HEK293 (cell line): ENCODE measurements around the gene ABCB9.

Experiments
- CTCF ChIA-PET: fragments of 350-600 bp; formaldehyde crosslinking; extraction: SDS; loops from one replicate; lab custom pipeline; 2021; ENCODE audit warnings: antibody characterized with exemption; lab: Yijun Ruan, JAX
- POLR2A ChIA-PET: fragments of 300-600 bp; formaldehyde crosslinking; extraction: SDS; loops from one replicate; lab custom pipeline; 2020; ENCODE audit warnings: antibody characterized with exemption, inconsistent platforms; lab: Yijun Ruan, JAX
- H3K27ac ChIP-seq: fragments of 200-500 bp; sonication (Bioruptor generic); 2 replicates; pipeline ENCODE4 v1.5.1; 2014; ENCODE audit warnings: low read depth, low read length, control low read depth, inconsistent platforms; ENCODE audit errors: extremely low read depth
- H3K36me3 ChIP-seq, 2 experiments: fragments of 200-500 bp in 1 of 2; sonication (Bioruptor generic) in 1 of 2; 1 replicate in 1 of 2; 2 replicates in 1 of 2; pipeline ENCODE4 v1.5.1; 2014 to 2017; ENCODE audit warnings: inconsistent platforms in 2 of 2, low read length in 2 of 2; ENCODE audit not compliant: control insufficient read depth in 2 of 2, insufficient read depth in 1 of 2
- H3K4me1 ChIP-seq: fragments of 200-500 bp; sonication (Bioruptor generic); 2 replicates; pipeline ENCODE4 v1.5.1; 2014; ENCODE audit warnings: mild to moderate bottlenecking, low read length, inconsistent platforms; ENCODE audit not compliant: control insufficient read depth, insufficient read depth
- H3K4me3 ChIP-seq: 2 replicates; pipeline ENCODE4 v1.5.1; 2011; ENCODE audit warnings: low read depth, mild to moderate bottlenecking, control low read depth, low read length, moderate library complexity
- H3K9me3 ChIP-seq: fragments of 200-500 bp; sonication (Bioruptor generic); 2 replicates; pipeline ENCODE4 v1.5.1; 2014; ENCODE audit warnings: low read depth, low read length, inconsistent platforms; ENCODE audit not compliant: control insufficient read depth, insufficient read depth
- FEZF1 ChIP-seq: fragments of 450-650 bp; formaldehyde crosslinking; IDR thresholded peaks from 2 replicates; pipeline ENCODE4 v1.5.1; 2016; ENCODE audit warnings: missing biosample characterization, missing genetic modification characterization
- GLIS1 ChIP-seq: fragments of 450-650 bp; formaldehyde crosslinking; IDR thresholded peaks from 2 replicates; pipeline ENCODE4 v1.5.1; 2016; ENCODE audit warnings: missing biosample characterization, missing genetic modification characterization
- HOXC10 ChIP-seq: sonication (generic); formaldehyde crosslinking; IDR thresholded peaks from 2 replicates; pipeline ENCODE4 v1.8.1; 2023; ENCODE audit warnings: mild to moderate bottlenecking, missing genetic modification reagents
- KLF16 ChIP-seq: fragments of 450-650 bp; formaldehyde crosslinking; IDR thresholded peaks from 2 replicates; pipeline ENCODE4 v1.5.1; 2017; ENCODE audit warnings: missing biosample characterization, missing genetic modification characterization
- KLF9 ChIP-seq: fragments of 450-650 bp; formaldehyde crosslinking; IDR thresholded peaks from 2 replicates; pipeline ENCODE4 v1.5.1; 2016; ENCODE audit warnings: missing biosample characterization, missing genetic modification characterization, low read depth
- OSR2 ChIP-seq: fragments of 450-650 bp; formaldehyde crosslinking; IDR thresholded peaks from 2 replicates; pipeline ENCODE4 v1.5.1; 2016; ENCODE audit warnings: missing biosample characterization, missing genetic modification characterization
- PRDM4 ChIP-seq: fragments of 450-650 bp; formaldehyde crosslinking; IDR thresholded peaks from 2 replicates; pipeline ENCODE4 v1.5.1; 2017; ENCODE audit warnings: missing biosample characterization, missing genetic modification characterization
- SETDB1 ChIP-seq: IDR thresholded peaks from one replicate; pipeline ENCODE4 v1.6.1; 2017; ENCODE audit warnings: mild to moderate bottlenecking, low read length, moderate library complexity, mixed read lengths; ENCODE audit not compliant: insufficient read length
- YY2 ChIP-seq: fragments of 450-650 bp; formaldehyde crosslinking; IDR thresholded peaks from 2 replicates; pipeline ENCODE4 v1.5.1; 2016; ENCODE audit warnings: missing biosample characterization, missing genetic modification characterization
- ZNF10 ChIP-seq: fragments of 450-650 bp; formaldehyde crosslinking; IDR thresholded peaks from 2 replicates; pipeline ENCODE4 v1.5.1; 2017; ENCODE audit warnings: missing biosample characterization, missing genetic modification characterization
- ZNF16 ChIP-seq: fragments of 450-650 bp; formaldehyde crosslinking; IDR thresholded peaks from 2 replicates; pipeline ENCODE4 v1.5.1; 2016; ENCODE audit warnings: low read depth, missing biosample characterization, missing genetic modification characterization
- ZNF184 ChIP-seq: fragments of 450-650 bp; IDR thresholded peaks from 2 replicates; pipeline ENCODE4 v1.5.1; 2018; ENCODE audit warnings: missing biosample characterization, mild to moderate bottlenecking, missing genetic modification characterization
- ZNF211 ChIP-seq: fragments of 450-650 bp; formaldehyde crosslinking; IDR thresholded peaks from 2 replicates; pipeline ENCODE4 v1.5.1; 2016; ENCODE audit warnings: low read depth, missing biosample characterization, missing genetic modification characterization
- ZNF223 ChIP-seq: fragments of 450-650 bp; formaldehyde crosslinking; IDR thresholded peaks from 2 replicates; pipeline ENCODE4 v1.5.1; 2016; ENCODE audit warnings: missing biosample characterization, missing genetic modification characterization
- ZNF24 ChIP-seq: fragments of 450-650 bp; formaldehyde crosslinking; IDR thresholded peaks from 2 replicates; pipeline ENCODE4 v1.5.1; 2016; ENCODE audit warnings: missing biosample characterization, missing genetic modification characterization
- ZNF266 ChIP-seq: fragments of 450-650 bp; formaldehyde crosslinking; IDR thresholded peaks from 2 replicates; pipeline ENCODE4 v1.5.1; 2016; ENCODE audit warnings: missing biosample characterization, missing genetic modification characterization, low read depth
- ZNF391 ChIP-seq: fragments of 450-650 bp; formaldehyde crosslinking; IDR thresholded peaks from 2 replicates; pipeline ENCODE4 v1.5.1; 2016; ENCODE audit warnings: low read depth, missing biosample characterization, missing genetic modification characterization, borderline replicate concordance
- ZNF514 ChIP-seq: fragments of 450-650 bp; formaldehyde crosslinking; IDR thresholded peaks from 2 replicates; pipeline ENCODE4 v1.5.1; 2016; ENCODE audit warnings: missing biosample characterization, missing genetic modification characterization
- ZNF610 ChIP-seq: fragments of 450-650 bp; formaldehyde crosslinking; IDR thresholded peaks from 2 replicates; pipeline ENCODE4 v1.5.1; 2016; ENCODE audit warnings: missing biosample characterization, missing genetic modification characterization, borderline replicate concordance
- ZNF639 ChIP-seq: fragments of 450-650 bp; formaldehyde crosslinking; IDR thresholded peaks from 2 replicates; pipeline ENCODE4 v1.5.1; 2016; ENCODE audit warnings: missing biosample characterization, missing genetic modification characterization
- ZNF76 ChIP-seq: fragments of 450-650 bp; formaldehyde crosslinking; IDR thresholded peaks from 2 replicates; pipeline ENCODE4; 2016; ENCODE audit warnings: low read depth, missing biosample characterization, missing genetic modification characterization, borderline replicate concordance
- TF ChIP-seq, protein P1 (sequence below): fragments of 450-650 bp; formaldehyde crosslinking; IDR thresholded peaks from 2 replicates; pipeline ENCODE4 v1.5.1; 2017; ENCODE audit warnings: missing biosample characterization, mild to moderate bottlenecking, missing genetic modification characterization, moderate library complexity
- TF ChIP-seq, protein P2 (sequence below): fragments of 450-650 bp; formaldehyde crosslinking; IDR thresholded peaks from 2 replicates; pipeline ENCODE4 v1.5.1; 2016; ENCODE audit warnings: missing biosample characterization, missing genetic modification characterization
- TF ChIP-seq, protein P3 (sequence below): fragments of 450-650 bp; formaldehyde crosslinking; IDR thresholded peaks from 2 replicates; pipeline ENCODE4 v1.5.1; 2017; ENCODE audit warnings: missing biosample characterization, missing genetic modification characterization
- TF ChIP-seq, protein P4 (sequence below): fragments of 450-650 bp; formaldehyde crosslinking; IDR thresholded peaks from 2 replicates; pipeline ENCODE4 v1.5.1; 2017; ENCODE audit warnings: missing biosample characterization, missing genetic modification characterization

ABCB9 gene

GRCh38 chr12:122974892-122975789, 8.9 kb upstream of the ABCB9 start, which contains the start of gene OGFOD2:
TSS of gene OGFOD2 (plus strand) at chr12:122975244. CDS start at chr12:122975252, 8 bp downstream.
- Histone ChIP-seq H3K36me3 (peaks cover 0 to 27% of the 10 kb centered on the region in 2 experiments; a peak in 1 of 3 replicates), H3K9me3 (no peaks in the 10 kb centered on the region), H3K27ac (peak within 1 kb of the TSS; percentile 83), H3K4me1 (peaks cover 7% of the 10 kb centered on the region), H3K4me3 (peak within 1 kb of the TSS; percentile 87)
- ChIA-PET CTCF (interaction anchor here (0.7 to 2.4 kb wide), 2 partner anchors 42 to 114 kb away, joined by 4 to 9 read pairs; no protein-coding TSS in a partner anchor), POLR2A (interaction anchor here (0.5 to 3.7 kb wide), 10 partner anchors 8 to 873 kb away, joined by 3 to 36 read pairs (median 4); partner anchors contain the start of genes ABCB9, MPHOSPH9 and MTRFR)
- TF ChIP-seq ZNF10 (tag by site-specific recombination) (peak; percentile 58; the same call in 1 of the 2 replicates), ZNF223 (tag by site-specific recombination) (no peak), ZNF610 (tag by site-specific recombination) (peak; percentile 49; the same call in 1 of the 2 replicates), PRDM4 (tag by site-specific recombination) (0 out of 2 replicates have a peak, but pooled peaks have one; percentile 24), GLIS1 (tag by site-specific recombination) (peak; percentile 80), KLF9 (tag by site-specific recombination) (peak; percentile 94), YY2 (tag by site-specific recombination) (peak; percentile 70), ZNF16 (tag by site-specific recombination) (no peak), ZNF76 (tag by site-specific recombination) (no peak; the same call in 1 of the 2 replicates), ZNF184 (no peak), ZNF266 (no peak), SETDB1 (no peak), ZNF639 (tag by site-specific recombination) (no peak; the same call in 1 of the 2 replicates), ZNF514 (tag by site-specific recombination) (no peak), ZNF24 (tag by site-specific recombination) (no peak), KLF16 (tag by site-specific recombination) (peak; percentile 66), OSR2 (tag by site-specific recombination) (peak; percentile 59), ZNF391 (tag by site-specific recombination) (no peak), FEZF1 (tag by site-specific recombination) (no peak), HOXC10 (CRISPR knock-in tag) (no peak; the same call in 1 of the 2 replicates), ZNF211 (tag by site-specific recombination) (no peak)
- TF ChIP-seq, protein P1, sequence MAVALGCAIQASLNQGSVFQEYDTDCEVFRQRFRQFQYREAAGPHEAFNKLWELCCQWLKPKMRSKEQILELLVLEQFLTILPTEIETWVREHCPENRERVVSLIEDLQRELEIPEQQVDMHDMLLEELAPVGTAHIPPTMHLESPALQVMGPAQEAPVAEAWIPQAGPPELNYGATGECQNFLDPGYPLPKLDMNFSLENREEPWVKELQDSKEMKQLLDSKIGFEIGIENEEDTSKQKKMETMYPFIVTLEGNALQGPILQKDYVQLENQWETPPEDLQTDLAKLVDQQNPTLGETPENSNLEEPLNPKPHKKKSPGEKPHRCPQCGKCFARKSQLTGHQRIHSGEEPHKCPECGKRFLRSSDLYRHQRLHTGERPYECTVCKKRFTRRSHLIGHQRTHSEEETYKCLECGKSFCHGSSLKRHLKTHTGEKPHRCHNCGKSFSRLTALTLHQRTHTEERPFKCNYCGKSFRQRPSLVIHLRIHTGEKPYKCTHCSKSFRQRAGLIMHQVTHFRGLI, result no peak
- TF ChIP-seq, protein P2, sequence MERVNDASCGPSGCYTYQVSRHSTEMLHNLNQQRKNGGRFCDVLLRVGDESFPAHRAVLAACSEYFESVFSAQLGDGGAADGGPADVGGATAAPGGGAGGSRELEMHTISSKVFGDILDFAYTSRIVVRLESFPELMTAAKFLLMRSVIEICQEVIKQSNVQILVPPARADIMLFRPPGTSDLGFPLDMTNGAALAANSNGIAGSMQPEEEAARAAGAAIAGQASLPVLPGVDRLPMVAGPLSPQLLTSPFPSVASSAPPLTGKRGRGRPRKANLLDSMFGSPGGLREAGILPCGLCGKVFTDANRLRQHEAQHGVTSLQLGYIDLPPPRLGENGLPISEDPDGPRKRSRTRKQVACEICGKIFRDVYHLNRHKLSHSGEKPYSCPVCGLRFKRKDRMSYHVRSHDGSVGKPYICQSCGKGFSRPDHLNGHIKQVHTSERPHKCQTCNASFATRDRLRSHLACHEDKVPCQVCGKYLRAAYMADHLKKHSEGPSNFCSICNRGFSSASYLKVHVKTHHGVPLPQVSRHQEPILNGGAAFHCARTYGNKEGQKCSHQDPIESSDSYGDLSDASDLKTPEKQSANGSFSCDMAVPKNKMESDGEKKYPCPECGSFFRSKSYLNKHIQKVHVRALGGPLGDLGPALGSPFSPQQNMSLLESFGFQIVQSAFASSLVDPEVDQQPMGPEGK (tag by site-specific recombination), result peak; percentile 94
- TF ChIP-seq, protein P3, sequence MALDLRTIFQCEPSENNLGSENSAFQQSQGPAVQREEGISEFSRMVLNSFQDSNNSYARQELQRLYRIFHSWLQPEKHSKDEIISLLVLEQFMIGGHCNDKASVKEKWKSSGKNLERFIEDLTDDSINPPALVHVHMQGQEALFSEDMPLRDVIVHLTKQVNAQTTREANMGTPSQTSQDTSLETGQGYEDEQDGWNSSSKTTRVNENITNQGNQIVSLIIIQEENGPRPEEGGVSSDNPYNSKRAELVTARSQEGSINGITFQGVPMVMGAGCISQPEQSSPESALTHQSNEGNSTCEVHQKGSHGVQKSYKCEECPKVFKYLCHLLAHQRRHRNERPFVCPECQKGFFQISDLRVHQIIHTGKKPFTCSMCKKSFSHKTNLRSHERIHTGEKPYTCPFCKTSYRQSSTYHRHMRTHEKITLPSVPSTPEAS (tag by site-specific recombination), result no peak
- TF ChIP-seq, protein P4, sequence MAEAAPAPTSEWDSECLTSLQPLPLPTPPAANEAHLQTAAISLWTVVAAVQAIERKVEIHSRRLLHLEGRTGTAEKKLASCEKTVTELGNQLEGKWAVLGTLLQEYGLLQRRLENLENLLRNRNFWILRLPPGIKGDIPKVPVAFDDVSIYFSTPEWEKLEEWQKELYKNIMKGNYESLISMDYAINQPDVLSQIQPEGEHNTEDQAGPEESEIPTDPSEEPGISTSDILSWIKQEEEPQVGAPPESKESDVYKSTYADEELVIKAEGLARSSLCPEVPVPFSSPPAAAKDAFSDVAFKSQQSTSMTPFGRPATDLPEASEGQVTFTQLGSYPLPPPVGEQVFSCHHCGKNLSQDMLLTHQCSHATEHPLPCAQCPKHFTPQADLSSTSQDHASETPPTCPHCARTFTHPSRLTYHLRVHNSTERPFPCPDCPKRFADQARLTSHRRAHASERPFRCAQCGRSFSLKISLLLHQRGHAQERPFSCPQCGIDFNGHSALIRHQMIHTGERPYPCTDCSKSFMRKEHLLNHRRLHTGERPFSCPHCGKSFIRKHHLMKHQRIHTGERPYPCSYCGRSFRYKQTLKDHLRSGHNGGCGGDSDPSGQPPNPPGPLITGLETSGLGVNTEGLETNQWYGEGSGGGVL (tag by site-specific recombination), result no peak
